ENCODE measurements around the gene ZFPL1.

- no peak for TF ChIP-seq EZH2 (IDR thresholded peaks at IDR 0.05; ENCODE audit: insufficient read depth, low read length)
- no peak for TF ChIP-seq CTCF (IDR thresholded peaks at IDR 0.05; ENCODE audit: insufficient read depth, low read depth, low read length)
Measured at GRCh38 chr11:65063532-65063931, 20.5 kb upstream of the ZFPL1 start.

Measured in astrocyte (in vitro differentiated cells and primary cell).